ENCODE measurements around the gene CHST13. TPM values are rescaled to one million over a fixed set of nuclear protein-coding genes. Genes with fewer than 3 reads are reported as not detected.

Gene CHST13
- total and polyA plus RNA-seq, 11 donors, result 0.07 to 2.3 (median 0.37) TPM; not detected in 1

DNA sequence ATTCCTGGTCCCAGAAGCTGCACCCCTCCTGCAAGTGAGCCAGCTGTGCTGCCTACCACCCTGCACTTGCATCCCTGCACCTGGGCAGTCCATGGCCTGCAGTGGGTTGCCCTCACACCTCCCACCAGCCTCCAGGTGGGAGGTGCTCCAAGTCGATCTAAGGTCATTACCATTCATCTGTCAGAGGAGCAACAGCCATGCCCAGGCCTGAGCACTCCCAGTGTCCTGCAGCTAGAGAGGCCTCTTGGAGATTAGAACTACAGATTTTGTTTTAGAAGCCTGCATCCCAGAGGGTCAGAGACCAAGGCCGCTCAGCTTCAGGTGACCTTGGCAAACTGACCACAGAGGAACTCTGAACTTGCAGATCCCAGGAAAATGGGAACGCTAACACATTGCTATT lies 39.3 kb upstream of the CHST13 start:
- Histone ChIP-seq H3K27ac (no peak overlapping the region), H3K36me3 (no peaks in the 10 kb centered on the region), H3K27me3 (no peaks in the 10 kb centered on the region), H3K4me3 (no peak overlapping the region), H3K4me1 (peaks cover 0 to 12% (median 9%) of the 10 kb centered on the region in 12 donors), H3K9me3 (no peaks in the 10 kb centered on the region)
- TF ChIP-seq POLR2A (IDR thresholded peaks at IDR 0.05), result no peak
- TF ChIP-seq CTCF (IDR thresholded peaks at IDR 0.05), result no peak
- intact Hi-C loops (cut with DNase I), result no loop called here
- 76 to 87% (median 81%) methylated on average over 3 of the region's 3 CpGs for WGBS, 4 donors
- peak in 2 of 5 donors; percentile 6 to 33 for DNase-seq
- no peak for ATAC-seq

DNA sequence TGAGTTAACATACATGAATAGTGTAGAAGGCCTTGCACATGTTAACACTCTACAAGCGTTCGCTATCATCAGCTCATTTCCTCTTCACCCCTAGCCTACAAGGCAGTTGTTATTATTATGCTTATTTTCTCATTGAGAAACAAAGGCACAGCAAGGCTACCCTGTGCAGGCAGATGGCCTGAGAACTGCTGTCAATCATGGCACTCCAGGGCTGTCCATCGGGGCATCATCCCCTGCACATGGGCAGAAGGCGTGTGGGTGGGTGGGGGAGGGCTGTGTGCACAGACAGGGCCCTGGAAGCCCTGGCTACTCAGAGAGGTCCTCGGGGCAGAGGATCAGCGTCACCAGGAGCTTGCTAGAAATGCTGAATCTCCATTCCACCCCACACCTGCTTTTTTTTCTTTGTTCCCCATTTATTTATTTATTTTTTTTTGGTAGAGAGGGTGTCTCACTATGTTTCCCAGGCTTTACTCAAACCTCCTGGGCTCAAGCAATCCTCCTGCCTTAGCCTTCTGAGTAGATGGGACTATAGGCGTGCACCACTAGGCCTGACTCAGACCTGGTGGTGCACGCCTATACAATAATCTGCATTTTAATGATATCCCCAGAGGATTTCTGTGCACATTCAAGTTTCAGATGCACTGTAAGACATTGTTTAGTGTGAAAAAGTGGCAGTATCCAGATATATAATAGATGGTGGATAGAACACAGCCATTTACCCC lies 38.6 kb upstream of the CHST13 start:
- Histone ChIP-seq H3K27ac (no peak overlapping the region), H3K36me3 (no peaks in the 10 kb centered on the region), H3K9me3 (no peaks in the 10 kb centered on the region), H3K27me3 (no peaks in the 10 kb centered on the region), H3K4me1 (peaks cover 0 to 17% (median 9%) of the 10 kb centered on the region in 12 donors), H3K4me3 (no peak overlapping the region)
- DNase-seq, result no peak
- ATAC-seq, result no peak
- intact Hi-C loops (cut with DNase I), result no loop called here
- 84 to 90% (median 89%) methylated on average over 8 of the region's 8 CpGs for WGBS, 4 donors
- TF ChIP-seq CTCF (IDR thresholded peaks at IDR 0.05) (no peak), POLR2A (IDR thresholded peaks at IDR 0.05) (no peak)

- peak in 2 of 5 donors; percentile 14 to 29 for DNase-seq
Observed at GRCh38 chr3:126485956-126486355, 38.0 kb upstream of the CHST13 start.

More at GRCh38 chr3:126485956-126486355, 38.0 kb upstream of the CHST13 start:
- H3K36me3 ChIP-seq, result no peaks in the 10 kb centered on the region
- ATAC-seq, result no peak
- H3K4me1 ChIP-seq, result peaks cover 0 to 21% (median 9%) of the 10 kb centered on the region in 12 donors
- no peak overlapping the region for H3K27ac ChIP-seq
- no peak overlapping the region for H3K4me3 ChIP-seq
- no peaks in the 10 kb centered on the region for H3K9me3 ChIP-seq
- TF ChIP-seq POLR2A (IDR thresholded peaks at IDR 0.05) (no peak), CTCF (IDR thresholded peaks at IDR 0.05) (no peak)
- WGBS, 4 donors, result 94 to 97% (median 96%) methylated on average over 7 to 9 of the region's 9 CpGs
- intact Hi-C loops (cut with DNase I), result no loop called here
- H3K27me3 ChIP-seq, result no peaks in the 10 kb centered on the region
